Mucosa of descending colon (tissue), 3 donors: ENCODE results near the gene EHMT1. TPM values are rescaled to one million over a fixed set of nuclear protein-coding genes. Genes with fewer than 3 reads are reported as not detected.

Experiments used
- ATAC-seq: fragments of 200-7000 bp; cut with Tn5 transposase; one replicate; pipeline ENCODE4 v1.9.1; 2020; ENCODE audit warnings: mild to moderate bottlenecking, moderate library complexity
- DNase-seq, 3 donors: peaks; one replicate each; pipeline ENCODE4 v3.0.0-alpha.2; 2020
- H3K36me3 ChIP-seq: fragments of 200-600 bp; one replicate; pipeline ENCODE4 v1.8.0; 2021; ENCODE audit warnings: low read depth, mild to moderate bottlenecking
- H3K4me1 ChIP-seq: fragments of 200-600 bp; one replicate; pipeline ENCODE4 v1.8.0; 2021; ENCODE audit warnings: low read depth, mild to moderate bottlenecking
- H3K4me3 ChIP-seq: fragments of 200-600 bp; one replicate; pipeline ENCODE4 v1.8.0; 2021; ENCODE audit warnings: mild to moderate bottlenecking
- H3K9me3 ChIP-seq: fragments of 200-600 bp; one replicate; pipeline ENCODE4 v1.8.0; 2021; ENCODE audit warnings: mild to moderate bottlenecking
- intact Hi-C, 2 donors: fragments of 100-400 bp; cut with DNase I in 1 of 2; cut with micrococcal nuclease in 1 of 2; formaldehyde crosslinking; loops; one replicate each; pipeline versions ENCODE4 v1.11.0 to v1.11.1; 2022; cut with DNase I, micrococcal nuclease
- total RNA-seq, 3 donors: library from RNA; stranded (reverse); fragmentation: NEBNext Ultra II Directional in 2 of 3; extraction: Animal tissue kit (Norgen Biotek cat#: 25700) in 2 of 3; gene quantifications; one replicate each; pipeline versions ENCODE4 v1.2.1 to v1.2.4, GENCODE V29; 2021 to 2023
- TF ChIP-seq, protein P1 (sequence below): fragments of 200-600 bp; IDR thresholded peaks from one replicate; pipeline ENCODE4 v1.8.0; 2022; ENCODE audit warnings: antibody characterized with exemption, mild to moderate bottlenecking
- donor health status: DM: no; HTN: no; CAD: no; lungs with moderate emphysema.
- donor health status: DM: no; HTN: no; CAD: no.
- donor health status: DM: no; HTN: yes; CAD: no.

The EHMT1 gene
- total RNA-seq, 3 donors from 2014 or later: 78.4 to 90.8 (median 83.3) TPM

DNA sequence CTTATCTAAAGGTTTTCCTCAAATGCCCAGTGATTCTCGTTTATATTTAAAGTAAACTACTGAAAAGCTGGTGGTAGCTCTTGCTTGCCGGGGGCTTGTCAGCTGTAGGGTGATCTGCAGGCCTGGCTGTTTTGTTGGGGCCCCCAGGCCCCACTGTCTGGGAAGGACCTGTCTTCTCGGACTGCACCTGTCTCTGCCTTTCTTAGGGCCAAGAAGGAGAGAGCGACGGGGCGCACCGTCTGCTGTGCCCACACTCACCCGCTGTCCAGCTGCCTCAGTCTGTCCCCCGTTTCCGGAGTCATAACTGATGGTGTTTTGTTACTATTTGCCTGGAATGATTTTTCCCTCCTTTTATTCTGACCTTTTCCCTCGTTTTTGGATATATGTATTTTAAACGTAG lies 164.7 kb downstream of the EHMT1 start:
- H3K4me1 ChIP-seq: peaks cover 4% of the 10 kb centered on the region
- no peak overlapping the region for H3K4me3 ChIP-seq
- TF ChIP-seq, protein P1, sequence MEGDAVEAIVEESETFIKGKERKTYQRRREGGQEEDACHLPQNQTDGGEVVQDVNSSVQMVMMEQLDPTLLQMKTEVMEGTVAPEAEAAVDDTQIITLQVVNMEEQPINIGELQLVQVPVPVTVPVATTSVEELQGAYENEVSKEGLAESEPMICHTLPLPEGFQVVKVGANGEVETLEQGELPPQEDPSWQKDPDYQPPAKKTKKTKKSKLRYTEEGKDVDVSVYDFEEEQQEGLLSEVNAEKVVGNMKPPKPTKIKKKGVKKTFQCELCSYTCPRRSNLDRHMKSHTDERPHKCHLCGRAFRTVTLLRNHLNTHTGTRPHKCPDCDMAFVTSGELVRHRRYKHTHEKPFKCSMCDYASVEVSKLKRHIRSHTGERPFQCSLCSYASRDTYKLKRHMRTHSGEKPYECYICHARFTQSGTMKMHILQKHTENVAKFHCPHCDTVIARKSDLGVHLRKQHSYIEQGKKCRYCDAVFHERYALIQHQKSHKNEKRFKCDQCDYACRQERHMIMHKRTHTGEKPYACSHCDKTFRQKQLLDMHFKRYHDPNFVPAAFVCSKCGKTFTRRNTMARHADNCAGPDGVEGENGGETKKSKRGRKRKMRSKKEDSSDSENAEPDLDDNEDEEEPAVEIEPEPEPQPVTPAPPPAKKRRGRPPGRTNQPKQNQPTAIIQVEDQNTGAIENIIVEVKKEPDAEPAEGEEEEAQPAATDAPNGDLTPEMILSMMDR: no peak
- H3K36me3 ChIP-seq: peaks cover 7% of the 10 kb centered on the region
- ATAC-seq (no peak), DNase-seq (no peak)
- intact Hi-C loops: no loop called here
- H3K9me3 ChIP-seq: no peaks in the 10 kb centered on the region

DNA sequence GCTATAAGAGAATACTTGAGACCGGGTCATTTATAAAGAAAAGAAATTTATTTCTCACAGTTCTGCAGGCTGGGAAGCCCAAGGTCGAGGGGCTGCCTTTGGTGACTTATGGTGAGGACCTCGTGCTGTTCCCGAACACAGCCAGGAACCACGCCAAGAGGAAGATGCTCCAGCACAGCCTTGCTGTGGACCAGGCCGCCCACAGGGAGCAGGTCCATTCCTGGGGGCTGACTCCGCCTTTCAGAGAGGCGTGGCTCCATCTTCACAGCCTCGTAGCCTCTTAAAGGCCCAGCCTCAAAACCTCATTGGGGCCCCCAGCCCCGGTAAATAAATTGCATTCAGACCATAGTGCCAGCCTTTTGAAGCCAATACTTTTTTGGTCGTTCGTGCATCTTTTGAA lies 165.2 kb downstream of the EHMT1 start:
- Histone ChIP-seq H3K36me3 (peaks cover 7% of the 10 kb centered on the region), H3K4me1 (peaks cover 5% of the 10 kb centered on the region), H3K9me3 (no peaks in the 10 kb centered on the region), H3K4me3 (no peak overlapping the region)
- no peak for ATAC-seq
- DNase-seq: no peak
- TF ChIP-seq, protein P1: no peak
- intact Hi-C loops: no loop called here

DNA sequence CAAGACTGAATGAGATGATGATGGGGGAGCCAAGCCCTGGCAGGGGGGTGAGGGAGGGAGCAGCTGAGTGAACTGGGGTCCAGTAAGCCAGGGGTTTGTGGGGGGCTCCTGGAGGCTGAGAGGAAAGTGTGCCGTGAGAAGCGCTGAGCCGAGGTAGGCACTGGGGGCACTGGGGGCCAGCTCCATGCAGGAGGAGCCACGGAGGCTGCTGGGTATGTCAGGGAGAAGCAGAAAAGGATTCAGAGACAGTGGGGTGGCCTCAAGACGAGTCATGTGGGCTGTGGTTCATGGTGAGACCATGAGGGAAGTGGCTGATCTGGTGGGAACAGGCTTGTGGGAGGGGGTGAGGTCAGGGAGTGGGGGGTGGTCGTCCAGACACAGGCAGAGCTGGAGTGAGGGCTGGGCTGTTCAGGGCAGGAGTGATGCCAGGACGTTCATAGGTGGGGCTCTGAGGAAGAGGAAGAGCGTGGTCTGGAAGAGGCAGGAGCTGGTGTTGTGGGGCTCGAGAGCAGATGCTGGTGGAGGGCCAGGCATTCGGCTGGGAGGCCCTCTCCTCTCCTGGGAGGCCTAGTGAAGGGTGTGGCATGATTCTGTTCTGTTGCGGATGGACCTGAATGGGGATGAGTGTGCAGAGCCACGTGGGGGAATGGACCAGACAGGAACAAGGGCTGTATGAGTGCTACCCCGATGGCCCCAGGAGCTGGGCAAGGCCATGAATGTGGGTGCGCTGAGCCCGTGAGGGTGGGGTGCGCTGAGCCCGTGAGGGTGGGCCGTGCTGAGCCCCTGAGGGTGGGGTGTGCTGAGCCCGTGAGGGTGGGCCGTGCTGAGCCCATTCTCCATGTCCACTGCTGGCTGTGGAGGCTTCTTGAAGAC lies 166.1 kb downstream of the EHMT1 start:
- TF ChIP-seq, protein P1: no peak
- H3K36me3 ChIP-seq: peaks cover 7% of the 10 kb centered on the region
- no peak overlapping the region for H3K4me3 ChIP-seq
- intact Hi-C loops: no loop called here
- DNase-seq: no peak
- no peaks in the 10 kb centered on the region for H3K9me3 ChIP-seq
- no peak for ATAC-seq
- peaks cover 5% of the 10 kb centered on the region for H3K4me1 ChIP-seq

DNA sequence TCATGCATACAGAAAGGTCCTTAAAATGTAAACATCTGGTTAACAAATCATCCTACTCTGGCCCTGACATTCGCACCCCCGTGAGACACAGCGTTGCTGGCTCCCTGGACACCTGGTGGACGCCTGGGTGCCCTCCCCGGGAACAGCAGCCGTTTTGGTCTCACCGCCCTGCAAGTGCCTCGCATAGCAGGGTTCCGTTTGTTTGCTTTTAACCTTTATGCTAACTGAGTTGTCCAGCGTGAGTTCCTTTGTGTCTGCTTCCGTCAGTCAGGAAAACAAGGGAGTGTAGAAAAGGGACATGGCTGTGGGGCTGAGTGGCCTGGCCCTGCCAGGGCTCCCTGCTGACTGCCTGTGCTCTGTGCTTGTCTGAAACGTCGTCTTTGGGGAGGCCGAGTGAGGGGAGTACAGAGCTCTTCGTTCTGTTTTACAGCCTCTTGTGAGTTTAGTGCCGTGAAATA lies 166.9 kb downstream of the EHMT1 start:
- TF ChIP-seq, protein P1: no peak
- H3K9me3 ChIP-seq: no peaks in the 10 kb centered on the region
- ATAC-seq (no peak), DNase-seq (no peak)
- peaks cover 7% of the 10 kb centered on the region for H3K36me3 ChIP-seq
- H3K4me3 ChIP-seq: no peak overlapping the region
- H3K4me1 ChIP-seq: peaks cover 5% of the 10 kb centered on the region
- intact Hi-C loops: no loop called here

DNA sequence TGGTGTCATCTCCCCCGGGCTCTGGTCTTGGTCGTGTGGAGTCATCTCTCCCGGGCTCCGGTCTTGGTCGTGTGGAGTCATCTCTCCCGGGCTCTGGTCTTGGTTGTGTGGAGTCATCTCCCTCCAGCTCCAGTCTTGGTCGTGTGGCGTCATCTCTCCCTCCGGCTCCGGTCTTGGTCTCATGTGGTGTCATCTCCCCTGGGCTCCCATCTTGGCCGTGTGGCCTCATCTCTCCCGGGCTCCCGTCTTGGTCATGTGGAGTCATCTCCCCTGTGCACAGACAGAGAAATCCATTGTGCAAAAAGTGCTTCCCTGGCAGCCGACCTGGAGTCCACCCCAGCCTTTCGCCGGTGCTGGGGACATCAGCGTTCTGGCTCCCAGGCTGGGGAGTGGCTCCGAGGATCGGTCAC lies 167.7 kb downstream of the EHMT1 start:
- intact Hi-C loops: no loop called here
- peaks cover 7% of the 10 kb centered on the region for H3K36me3 ChIP-seq
- ATAC-seq: no peak
- H3K9me3 ChIP-seq: no peaks in the 10 kb centered on the region
- TF ChIP-seq, protein P1: no peak
- H3K4me1 ChIP-seq: peaks cover 5% of the 10 kb centered on the region
- DNase-seq: no peak
- no peak overlapping the region for H3K4me3 ChIP-seq
